Fibroblast of the aortic adventitia (primary cell): Measurements from ENCODE around the gene KCNJ16. TPM values are rescaled to one million over a fixed set of nuclear protein-coding genes. Genes with fewer than 3 reads are reported as not detected.

ENCODE experiments used
- DNase-seq: peaks from one replicate; pipeline ENCODE4 v3.0.0-alpha.2; 2010; ENCODE audit warnings: low read depth
- H3K4me3 ChIP-seq: 2 replicates; pipeline ENCODE4 v1.5.1; 2011; ENCODE audit warnings: low read depth, mild to moderate bottlenecking, control low read depth, low read length, moderate library complexity
- CTCF ChIP-seq: IDR thresholded peaks from 2 replicates; pipeline ENCODE4 v1.5.1; 2011; ENCODE audit warnings: mild to moderate bottlenecking, low read length, control low read depth, inconsistent platforms; ENCODE audit not compliant: insufficient read depth
- total RNA-seq: library from RNA; depleted of rRNA; stranded (reverse); fragments of >200 nt; gene quantifications from 2 replicates; pipeline ENCODE4 v1.2.3, GENCODE V29; 2012; ENCODE audit warnings: low replicate concordance

KCNJ16 gene
- total RNA-seq, 1 donor, result not detected

- DNase-seq, result peak; percentile 26
- no peak overlapping the region for H3K4me3 ChIP-seq
- peak; percentile 22 for TF ChIP-seq CTCF
Observed at GRCh38 chr17:70100983-70101382, 26.0 kb downstream of the KCNJ16 start.

GRCh38 chr17:70102531-70102930 lies 27.5 kb downstream of the KCNJ16 start:
- no peak for TF ChIP-seq CTCF
- DNase-seq, result no peak
- no peak overlapping the region for H3K4me3 ChIP-seq

DNA sequence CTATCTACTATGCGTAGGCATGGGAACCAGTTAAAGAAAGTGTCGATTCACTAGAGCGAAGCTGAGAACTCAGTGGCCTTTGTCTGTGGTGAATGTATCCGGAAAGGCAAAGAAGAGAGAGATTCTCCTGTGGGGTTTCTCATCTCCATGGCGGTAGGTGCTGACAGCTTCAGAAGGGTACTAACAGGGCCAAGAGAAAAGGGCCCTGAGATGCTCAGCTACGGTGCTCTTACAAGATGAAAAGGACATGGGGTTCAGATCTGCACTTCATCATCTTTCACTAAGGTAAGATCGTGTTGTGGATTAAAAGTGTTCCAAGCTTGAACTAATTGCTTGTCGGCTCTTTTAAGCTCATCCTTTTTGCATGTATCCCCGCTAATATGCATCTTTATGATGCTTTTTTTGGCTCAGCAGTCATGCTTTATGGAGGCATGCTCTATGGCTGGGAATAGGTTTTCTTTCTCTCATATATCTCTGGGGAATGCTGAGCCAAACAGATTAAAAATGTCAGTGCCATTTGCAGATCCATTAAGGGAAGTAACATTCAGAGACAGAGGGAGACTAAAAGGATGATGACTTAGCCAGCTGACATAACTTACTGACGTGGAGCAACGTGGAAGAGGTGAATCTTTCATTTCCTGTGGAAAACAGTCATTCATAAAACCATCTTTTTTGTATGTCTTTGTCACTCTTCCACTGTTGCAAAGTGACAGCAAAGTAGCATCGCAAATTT lies 29.9 kb downstream of the KCNJ16 start:
- no peak overlapping the region for H3K4me3 ChIP-seq
- no peak for DNase-seq
- TF ChIP-seq CTCF, result no peak

- H3K4me3 ChIP-seq, result no peak overlapping the region
- TF ChIP-seq CTCF, result no peak
- no peak for DNase-seq
Observed at GRCh38 chr17:70105641-70106040, 30.6 kb downstream of the KCNJ16 start.

DNA sequence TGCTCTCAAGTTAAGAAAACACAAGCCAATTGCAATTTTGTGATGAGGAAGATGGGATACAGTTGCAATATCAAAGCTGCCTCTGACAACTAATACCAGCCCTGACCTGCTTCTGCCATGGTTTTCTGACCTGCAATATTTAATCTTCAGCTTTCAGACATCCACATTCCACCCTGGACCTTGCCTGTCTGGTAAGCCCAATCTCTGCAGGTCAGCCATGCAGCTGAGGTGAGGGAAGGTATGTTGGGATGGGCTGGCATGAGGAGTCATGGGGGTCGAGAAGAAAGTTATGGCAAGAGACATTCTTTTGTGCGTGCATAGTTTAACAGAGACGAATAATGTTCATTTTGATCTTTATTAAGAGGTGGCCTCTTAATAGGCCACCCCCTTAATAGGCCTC lies 31.5 kb downstream of the KCNJ16 start:
- TF ChIP-seq CTCF, result no peak
- H3K4me3 ChIP-seq, result no peak overlapping the region
- DNase-seq, result no peak

GRCh38 chr17:70107441-70107840 lies 32.4 kb downstream of the KCNJ16 start:
- TF ChIP-seq CTCF, result no peak
- H3K4me3 ChIP-seq, result no peak overlapping the region
- DNase-seq, result no peak
